Osteocyte (in vitro differentiated cells): ENCODE results near the gene BSN. TPM values are rescaled to one million over a fixed set of nuclear protein-coding genes. Genes with fewer than 3 reads are reported as not detected.
A peak's percentile ranks its signal among the peaks of the same experiment; 100 is the strongest.

ENCODE experiments used
- DNase-seq: peaks from one replicate; pipeline ENCODE4 v3.0.0; 2021; ENCODE audit warnings: mixed read lengths; ENCODE audit not compliant: unreplicated experiment; ENCODE audit errors: extremely low spot score
- H3K27ac Mint-ChIP-seq: one replicate; pipeline ENCODE4 v1.8.0; 2021; ENCODE audit warnings: mild to moderate bottlenecking, mixed read lengths; ENCODE audit not compliant: unreplicated experiment
- H3K27me3 Mint-ChIP-seq: one replicate; pipeline ENCODE4 v1.8.0; 2021; ENCODE audit warnings: mixed read lengths; ENCODE audit not compliant: unreplicated experiment
- H3K36me3 Mint-ChIP-seq: one replicate; pipeline ENCODE4 v1.8.0; 2021; ENCODE audit warnings: mixed read lengths; ENCODE audit not compliant: unreplicated experiment
- H3K4me1 Mint-ChIP-seq: one replicate; pipeline ENCODE4 v1.8.0; 2021; ENCODE audit warnings: mixed read lengths; ENCODE audit not compliant: unreplicated experiment
- H3K4me3 Mint-ChIP-seq: one replicate; pipeline ENCODE4 v1.8.0; 2021; ENCODE audit warnings: mild to moderate bottlenecking, moderate library complexity, mixed read lengths; ENCODE audit not compliant: unreplicated experiment
- H3K9me3 Mint-ChIP-seq: one replicate; pipeline ENCODE4 v1.8.0; 2021; ENCODE audit warnings: mixed read lengths; ENCODE audit not compliant: unreplicated experiment
- CTCF ChIP-seq: fragments of 200-600 bp; sonication (generic); IDR thresholded peaks from 2 replicates; pipeline ENCODE4 v1.5.0; 2021; ENCODE audit warnings: antibody characterized with exemption, mild to moderate bottlenecking, moderate library complexity
- total RNA-seq: library from RNA; stranded (reverse); gene quantifications from 2 replicates; pipeline ENCODE4 v1.2.1, GENCODE V29; 2021

BSN gene
- total RNA-seq, 1 donor from 2014 or later = 0.64 TPM

GRCh38 chr3:49674497-49674983, 120.3 kb downstream of the BSN start:
- Mint-ChIP-seq H3K36me3 (peaks cover 4% of the 10 kb centered on the region), H3K27me3 (no peaks in the 10 kb centered on the region), H3K27ac (peak overlapping the region; percentile 31), H3K4me1 (peaks cover 17% of the 10 kb centered on the region), H3K9me3 (no peaks in the 10 kb centered on the region), H3K4me3 (peak overlapping the region; percentile 91)
- DNase-seq = no peak
- TF ChIP-seq CTCF = no peak

- no peak for DNase-seq
- peaks cover 17% of the 10 kb centered on the region for H3K4me1 Mint-ChIP-seq
- no peak for TF ChIP-seq CTCF
- H3K9me3 Mint-ChIP-seq = no peaks in the 10 kb centered on the region
- H3K27me3 Mint-ChIP-seq = no peaks in the 10 kb centered on the region
- no peak overlapping the region for H3K4me3 Mint-ChIP-seq
- H3K36me3 Mint-ChIP-seq = peaks cover 14% of the 10 kb centered on the region
- H3K27ac Mint-ChIP-seq = no peak overlapping the region
Measured at GRCh38 chr3:49675912-49676311, 121.6 kb downstream of the BSN start.

- DNase-seq = no peak
- Mint-ChIP-seq H3K4me3 (no peak overlapping the region), H3K27me3 (no peaks in the 10 kb centered on the region), H3K4me1 (peaks cover 3% of the 10 kb centered on the region), H3K9me3 (no peaks in the 10 kb centered on the region), H3K36me3 (peaks cover 29% of the 10 kb centered on the region), H3K27ac (no peak overlapping the region)
- no peak for TF ChIP-seq CTCF
Measured at GRCh38 chr3:49680493-49681231, 126.4 kb downstream of the BSN start.

GRCh38 chr3:49681232-49681522, 126.9 kb downstream of the BSN start:
- H3K36me3 Mint-ChIP-seq = peaks cover 29% of the 10 kb centered on the region
- H3K9me3 Mint-ChIP-seq = no peaks in the 10 kb centered on the region
- DNase-seq = no peak
- H3K4me3 Mint-ChIP-seq = no peak overlapping the region
- H3K27me3 Mint-ChIP-seq = no peaks in the 10 kb centered on the region
- no peak overlapping the region for H3K27ac Mint-ChIP-seq
- peaks cover 3% of the 10 kb centered on the region for H3K4me1 Mint-ChIP-seq
- no peak for TF ChIP-seq CTCF

GRCh38 chr3:49681543-49681942, 127.3 kb downstream of the BSN start:
- Mint-ChIP-seq H3K27ac (no peak overlapping the region), H3K36me3 (peaks cover 29% of the 10 kb centered on the region), H3K9me3 (no peaks in the 10 kb centered on the region), H3K4me3 (no peak overlapping the region), H3K27me3 (no peaks in the 10 kb centered on the region), H3K4me1 (peaks cover 4% of the 10 kb centered on the region)
- no peak for DNase-seq
- no peak for TF ChIP-seq CTCF
